ENCODE results near the gene ARHGAP6. TPM values are rescaled to one million over a fixed set of nuclear protein-coding genes. Genes with fewer than 3 reads are reported as not detected.

The ARHGAP6 gene
- total RNA-seq, 4 donors from 2014 or later, result 17.2 to 47.0 (median 21.6) TPM

DNA sequence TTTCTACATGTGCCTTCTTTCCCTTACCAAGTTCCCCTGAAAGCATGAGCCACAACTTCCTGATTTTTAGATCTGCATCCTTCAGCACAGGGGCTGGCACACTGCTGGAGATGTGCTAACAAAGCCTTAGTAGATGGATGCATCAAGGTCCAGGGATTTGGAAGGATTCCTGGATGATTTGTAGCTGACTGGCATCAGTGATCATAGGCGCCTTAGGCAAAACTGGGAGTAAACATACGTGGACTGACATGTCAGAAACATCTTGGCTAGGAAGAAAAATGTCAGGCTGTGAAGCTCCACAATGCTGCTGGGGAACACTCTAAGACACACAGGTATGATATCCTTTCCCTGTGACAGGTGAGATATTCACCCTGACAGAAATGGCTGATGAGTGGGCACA is 216.1 kb downstream of the ARHGAP6 start:
- Histone ChIP-seq H3K27ac (peak overlapping the region in 1 of 2 donors; percentile 48), H3K4me3 (no peak overlapping the region), H3K36me3 (no peaks in the 10 kb centered on the region), H3K4me1 (peaks cover 0 to 6% of the 10 kb centered on the region in 2 donors), H3K27me3 (no peaks in the 10 kb centered on the region), H3K9me3 (no peaks in the 10 kb centered on the region)
- intact Hi-C loops (cut with DNase I; ENCODE audit: low total_unique reads), result no loop called here
- DNase-seq, result no peak
- TF ChIP-seq POLR2A (IDR thresholded peaks at IDR 0.05), result no peak
- TF ChIP-seq, protein P1, sequence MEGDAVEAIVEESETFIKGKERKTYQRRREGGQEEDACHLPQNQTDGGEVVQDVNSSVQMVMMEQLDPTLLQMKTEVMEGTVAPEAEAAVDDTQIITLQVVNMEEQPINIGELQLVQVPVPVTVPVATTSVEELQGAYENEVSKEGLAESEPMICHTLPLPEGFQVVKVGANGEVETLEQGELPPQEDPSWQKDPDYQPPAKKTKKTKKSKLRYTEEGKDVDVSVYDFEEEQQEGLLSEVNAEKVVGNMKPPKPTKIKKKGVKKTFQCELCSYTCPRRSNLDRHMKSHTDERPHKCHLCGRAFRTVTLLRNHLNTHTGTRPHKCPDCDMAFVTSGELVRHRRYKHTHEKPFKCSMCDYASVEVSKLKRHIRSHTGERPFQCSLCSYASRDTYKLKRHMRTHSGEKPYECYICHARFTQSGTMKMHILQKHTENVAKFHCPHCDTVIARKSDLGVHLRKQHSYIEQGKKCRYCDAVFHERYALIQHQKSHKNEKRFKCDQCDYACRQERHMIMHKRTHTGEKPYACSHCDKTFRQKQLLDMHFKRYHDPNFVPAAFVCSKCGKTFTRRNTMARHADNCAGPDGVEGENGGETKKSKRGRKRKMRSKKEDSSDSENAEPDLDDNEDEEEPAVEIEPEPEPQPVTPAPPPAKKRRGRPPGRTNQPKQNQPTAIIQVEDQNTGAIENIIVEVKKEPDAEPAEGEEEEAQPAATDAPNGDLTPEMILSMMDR (IDR thresholded peaks at IDR 0.05), result no peak

DNA sequence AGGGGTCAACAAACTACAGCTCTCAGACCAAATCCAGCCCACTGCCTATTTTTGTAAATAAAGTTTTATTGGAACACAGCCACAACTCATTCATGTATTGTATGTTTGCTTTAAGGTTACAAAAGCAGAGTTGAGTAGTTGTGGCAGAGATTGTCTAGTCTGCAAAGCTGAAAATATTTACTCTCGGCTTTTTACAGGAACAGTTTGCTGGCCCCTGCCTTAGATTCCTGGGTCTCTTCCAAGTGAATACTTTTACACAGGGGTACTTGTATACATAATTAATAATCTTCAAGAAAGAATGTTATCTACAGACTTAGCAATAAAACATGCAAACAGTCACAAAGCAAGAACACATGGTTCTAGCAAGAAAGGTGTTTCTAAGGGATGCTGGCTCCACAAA is 218.3 kb downstream of the ARHGAP6 start:
- no peak for DNase-seq
- intact Hi-C loops (cut with DNase I; ENCODE audit: low total_unique reads), result no loop called here
- H3K4me3 ChIP-seq, result no peak overlapping the region
- peaks cover 0 to 6% of the 10 kb centered on the region in 2 donors for H3K4me1 ChIP-seq
- peak overlapping the region; percentile 54 to 76 for H3K27ac ChIP-seq
- H3K36me3 ChIP-seq, result no peaks in the 10 kb centered on the region
- TF ChIP-seq, protein P1 (IDR thresholded peaks at IDR 0.05), result no peak
- TF ChIP-seq POLR2A (IDR thresholded peaks at IDR 0.05), result no peak
- no peaks in the 10 kb centered on the region for H3K27me3 ChIP-seq
- H3K9me3 ChIP-seq, result no peaks in the 10 kb centered on the region

DNA sequence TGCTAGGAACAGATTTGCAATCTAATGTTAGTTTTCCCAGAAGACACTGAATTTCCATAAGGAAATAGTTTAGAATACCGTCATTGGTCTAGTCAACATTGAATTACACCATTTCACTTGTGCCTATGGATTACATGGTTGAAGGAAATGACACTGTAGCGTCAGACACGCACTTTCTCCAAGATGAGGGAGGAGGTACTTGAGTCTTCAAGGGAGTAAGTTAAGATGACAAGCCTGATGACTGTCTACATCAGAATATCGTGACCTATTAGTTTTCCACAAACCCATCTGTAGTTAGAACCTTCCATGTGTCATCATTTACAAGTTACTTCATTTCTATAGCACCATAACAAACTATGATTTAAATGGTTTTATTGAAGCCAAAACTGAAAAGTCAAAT is 218.8 kb downstream of the ARHGAP6 start:
- Histone ChIP-seq H3K27ac (peak overlapping the region; percentile 54 to 76), H3K36me3 (no peaks in the 10 kb centered on the region), H3K4me1 (peaks cover 0 to 6% of the 10 kb centered on the region in 2 donors), H3K9me3 (no peaks in the 10 kb centered on the region), H3K27me3 (no peaks in the 10 kb centered on the region), H3K4me3 (no peak overlapping the region)
- TF ChIP-seq, protein P1 (IDR thresholded peaks at IDR 0.05), result no peak
- TF ChIP-seq POLR2A (IDR thresholded peaks at IDR 0.05), result no peak
- intact Hi-C loops (cut with DNase I; ENCODE audit: low total_unique reads), result no loop called here
- no peak for DNase-seq

DNA sequence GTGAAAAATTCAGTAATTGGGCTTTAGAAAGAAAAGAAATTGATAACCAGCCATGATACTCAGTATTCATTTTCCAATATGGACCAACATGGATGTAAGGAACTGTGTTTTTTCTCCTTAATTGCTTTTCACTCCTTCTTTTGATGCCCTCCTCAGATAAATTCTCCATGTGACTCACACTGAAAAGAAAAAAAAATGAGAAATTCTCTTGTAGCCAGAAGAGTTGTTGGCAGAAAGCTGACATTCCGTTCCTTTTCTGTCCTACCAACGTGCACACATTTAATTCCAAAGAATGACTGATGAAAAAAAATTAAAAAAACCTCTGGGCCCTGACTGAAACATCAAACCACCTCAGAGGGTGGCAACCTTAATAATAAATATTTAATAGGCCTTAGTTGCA is 219.4 kb downstream of the ARHGAP6 start:
- no peak overlapping the region for H3K4me3 ChIP-seq
- no peaks in the 10 kb centered on the region for H3K9me3 ChIP-seq
- H3K27me3 ChIP-seq, result no peaks in the 10 kb centered on the region
- intact Hi-C loops (cut with DNase I; ENCODE audit: low total_unique reads), result no loop called here
- TF ChIP-seq POLR2A (IDR thresholded peaks at IDR 0.05), result no peak
- TF ChIP-seq, protein P1 (IDR thresholded peaks at IDR 0.05), result no peak
- H3K27ac ChIP-seq, result peak overlapping the region; percentile 54 to 76
- H3K36me3 ChIP-seq, result no peaks in the 10 kb centered on the region
- peaks cover 0 to 6% of the 10 kb centered on the region in 2 donors for H3K4me1 ChIP-seq
- DNase-seq, result no peak

DNA sequence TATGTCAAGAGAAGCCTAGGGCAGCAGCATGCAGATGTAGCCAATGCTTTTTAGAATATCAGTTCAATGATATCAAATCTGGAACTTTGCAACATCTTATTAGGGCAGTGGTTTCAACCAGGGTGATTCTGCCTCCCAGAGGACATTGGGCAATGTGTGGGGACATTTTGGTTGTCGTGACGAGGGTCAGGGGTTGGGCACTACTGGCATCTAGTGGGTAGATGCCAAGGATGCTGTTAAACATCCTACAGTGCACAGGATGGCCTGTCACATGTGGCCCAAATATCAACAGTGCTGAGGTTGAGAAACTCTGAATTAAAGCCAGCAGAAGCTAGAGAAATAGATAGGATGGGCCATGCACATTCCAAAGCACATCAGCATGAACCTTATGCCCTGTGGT is 220.2 kb downstream of the ARHGAP6 start:
- intact Hi-C loops (cut with DNase I; ENCODE audit: low total_unique reads), result no loop called here
- no peak for TF ChIP-seq POLR2A (IDR thresholded peaks at IDR 0.05)
- TF ChIP-seq, protein P1 (IDR thresholded peaks at IDR 0.05), result no peak
- Histone ChIP-seq H3K27ac (peak overlapping the region in 1 of 2 donors; percentile 22), H3K27me3 (no peaks in the 10 kb centered on the region), H3K9me3 (no peaks in the 10 kb centered on the region), H3K36me3 (no peaks in the 10 kb centered on the region), H3K4me1 (peaks cover 0 to 6% of the 10 kb centered on the region in 2 donors), H3K4me3 (no peak overlapping the region)
- DNase-seq, result no peak

Data from uterus (tissue), 4 donors.